T-cell (primary cell): ENCODE measurements around the gene CRBN. TPM values are rescaled to one million over a fixed set of nuclear protein-coding genes. Genes with fewer than 3 reads are reported as not detected.

Experiments used
- ATAC-seq, 4 experiments: fragments of 200-7000 bp in 3 of 4; fragments of 150-1000 bp in 1 of 4; cut with Tn5 transposase; replicated peaks in 1 of 4; 1 replicate in 3 of 4; 2 replicates in 1 of 4; pipeline ENCODE4 v1.10.0; 2021; ENCODE audit warnings: moderate library complexity in 3 of 4, mild to moderate bottlenecking in 2 of 4, moderate number of reproducible peaks in 1 of 4
- CTCF ChIA-PET, 2 donors: fragments of 300-600 bp; sonication (Branson Sonifier 250); formaldehyde crosslinking; loops; one replicate each; lab custom pipeline; 2022; ENCODE audit warnings: antibody characterized with exemption in 2 of 2; lab: Charles Lee
- POLR2A ChIA-PET, 2 donors: fragments of 300-600 bp; sonication (Branson Sonifier 250); formaldehyde crosslinking; loops; one replicate each; lab custom pipeline; 2022; ENCODE audit warnings: antibody characterized with exemption in 2 of 2; lab: Charles Lee
- DNase-seq, 35 experiments: peaks; one replicate each; pipeline versions ENCODE4 v3.0.0 to v3.0.0-alpha.2; 2013 to 2023
- H3K27ac ChIP-seq: one replicate; pipeline ENCODE4 v1.5.1; 2013; ENCODE audit warnings: low read length
- H3K27me3 ChIP-seq, 2 experiments: replicated peaks in 1 of 2; 1 replicate in 1 of 2; 2 replicates in 1 of 2; pipeline versions ENCODE4 v1.6.1 to v1.7.0; 2013; ENCODE audit warnings: low read length in 1 of 2, mixed read lengths in 1 of 2; ENCODE audit not compliant: control insufficient read depth in 2 of 2, insufficient read depth in 2 of 2; ENCODE audit errors: extremely low read depth in 1 of 2
- H3K36me3 ChIP-seq, 2 donors: 1 replicate in 1 of 2; 2 replicates in 1 of 2; pipeline versions ENCODE4 v1.6.1 to v1.7.0; 2013; ENCODE audit warnings: low read length in 1 of 2; ENCODE audit not compliant: control insufficient read depth in 2 of 2, insufficient read depth in 1 of 2; ENCODE audit errors: extremely low read depth in 1 of 2
- H3K4me1 ChIP-seq, 2 experiments: 1 replicate in 1 of 2; 2 replicates in 1 of 2; pipeline versions ENCODE4 v1.6.1 to v1.7.0; 2013; ENCODE audit warnings: low read length in 2 of 2, mixed read lengths in 1 of 2; ENCODE audit not compliant: insufficient read depth in 2 of 2, control insufficient read depth in 1 of 2; ENCODE audit errors: extremely low read depth in 1 of 2
- H3K4me3 ChIP-seq, 2 donors: 1 replicate in 1 of 2; 2 replicates in 1 of 2; pipeline versions ENCODE4 v1.5.1 to v1.7.0; 2013; ENCODE audit warnings: mild to moderate bottlenecking in 2 of 2, low read length in 1 of 2, moderate library complexity in 1 of 2; ENCODE audit not compliant: control insufficient read depth in 1 of 2; ENCODE audit errors: extremely low read depth in 1 of 2
- H3K9me3 ChIP-seq: 2 replicates; pipeline ENCODE4 v1.7.0; 2013
- H3K27ac Mint-ChIP-seq, 2 donors: one replicate each; pipeline ENCODE4 v1.8.0; 2020 to 2021; ENCODE audit warnings: mild to moderate bottlenecking in 2 of 2, mixed read lengths in 2 of 2
- H3K27me3 Mint-ChIP-seq, 2 donors: one replicate each; pipeline ENCODE4 v1.8.0; 2021 to 2022; ENCODE audit warnings: mixed read lengths in 2 of 2
- H3K36me3 Mint-ChIP-seq: one replicate; pipeline ENCODE4 v1.8.0; 2021; ENCODE audit warnings: mixed read lengths
- H3K4me1 Mint-ChIP-seq, 3 donors: one replicate each; pipeline ENCODE4 v1.8.0; 2020 to 2022; ENCODE audit warnings: mixed read lengths in 3 of 3, mild to moderate bottlenecking in 1 of 3
- H3K4me3 Mint-ChIP-seq, 3 donors: one replicate each; pipeline ENCODE4 v1.8.0; 2020 to 2022; ENCODE audit warnings: mild to moderate bottlenecking in 3 of 3, mixed read lengths in 3 of 3, moderate library complexity in 3 of 3
- H3K9me3 Mint-ChIP-seq, 3 donors: one replicate each; pipeline ENCODE4 v1.8.0; 2020 to 2022; ENCODE audit warnings: mixed read lengths in 3 of 3
- WGBS: methylation state at CpG from one replicate; pipeline ENCODE4 v1.1.5; 2013; ENCODE audit warnings: missing lambda C conversion rate; ENCODE audit not compliant: insufficient coverage; 5-methylcytosine and 5-hydroxymethylcytosine counted together
- total RNA-seq, 35 experiments: library from RNA in 6 of 35; stranded (reverse) in 6 of 35; fragments of 120-200 nt in 1 of 35; gene quantifications; one replicate each; pipeline versions ENCODE4 v1.2.1 to v1.2.4 and lab custom pipeline; 2013 to 2026

Gene CRBN
- total RNA-seq, 5 donors from 2014 or later (not counting 1 experiment from before 2014, with no cell fraction given) = 104 to 150 (median 117) TPM

- no peaks in the 10 kb centered on the region for H3K27me3 Mint-ChIP-seq
- H3K27ac ChIP-seq = no peak overlapping the region
- H3K27me3 ChIP-seq = no peaks in the 10 kb centered on the region
- POLR2A ChIA-PET = interaction anchor here in 1 of 2 donors (0.6 kb wide), 1 partner anchor 14 kb away, joined by 4 read pairs; the partner anchor contains the start of gene CRBN
- H3K9me3 Mint-ChIP-seq = no peaks in the 10 kb centered on the region
- H3K36me3 Mint-ChIP-seq = peaks cover 48% of the 10 kb centered on the region
- H3K4me3 ChIP-seq = no peak overlapping the region
- H3K4me1 Mint-ChIP-seq = peaks cover 69 to 79% (median 73%) of the 10 kb centered on the region in 3 donors
- ATAC-seq (no peak), DNase-seq (no peak)
- no CpG with 5 or more reads among the region's 3 CpGs for WGBS
- CTCF ChIA-PET = interaction anchor here in 1 of 2 donors (0.6 kb wide), 1 partner anchor 133 kb away, joined by 4 read pairs; no protein-coding TSS in a partner anchor
- no peak overlapping the region for H3K4me3 Mint-ChIP-seq
- peak overlapping the region; percentile 65 to 72 for H3K27ac Mint-ChIP-seq
- no peaks in the 10 kb centered on the region for H3K9me3 ChIP-seq
- peaks cover 3 to 12% of the 10 kb centered on the region in 2 experiments for H3K4me1 ChIP-seq
- H3K36me3 ChIP-seq = peaks cover 7 to 84% of the 10 kb centered on the region in 2 donors
Observed at GRCh38 chr3:3165241-3165640, 14.2 kb downstream of the CRBN start.

GRCh38 chr3:3160826-3161225 is 18.7 kb downstream of the CRBN start:
- H3K27me3 ChIP-seq = no peaks in the 10 kb centered on the region
- H3K36me3 Mint-ChIP-seq = peaks cover 51% of the 10 kb centered on the region
- H3K27ac ChIP-seq = no peak overlapping the region
- peaks cover 73 to 78% (median 75%) of the 10 kb centered on the region in 3 donors for H3K4me1 Mint-ChIP-seq
- WGBS = no CpG with 5 or more reads among the region's 2 CpGs
- ATAC-seq (no peak), DNase-seq (no peak)
- peaks cover 0 to 6% of the 10 kb centered on the region in 2 experiments for H3K4me1 ChIP-seq
- peaks cover 7 to 93% of the 10 kb centered on the region in 2 donors for H3K36me3 ChIP-seq
- ChIA-PET POLR2A (no interaction called here), CTCF (interaction anchor here in 1 of 2 donors (0.6 to 1.1 kb wide), 2 partner anchors 12 to 15 kb away, joined by 4 to 5 read pairs; no protein-coding TSS in a partner anchor)
- no peak overlapping the region for H3K4me3 ChIP-seq
- no peaks in the 10 kb centered on the region for H3K9me3 ChIP-seq
- no peaks in the 10 kb centered on the region for H3K27me3 Mint-ChIP-seq
- H3K4me3 Mint-ChIP-seq = no peak overlapping the region
- no peaks in the 10 kb centered on the region for H3K9me3 Mint-ChIP-seq
- peak overlapping the region; percentile 70 to 83 for H3K27ac Mint-ChIP-seq

- no peaks in the 10 kb centered on the region for H3K27me3 ChIP-seq
- H3K36me3 ChIP-seq = peaks cover 5 to 90% of the 10 kb centered on the region in 2 donors
- no peak overlapping the region for H3K4me3 ChIP-seq
- Mint-ChIP-seq H3K9me3 (no peaks in the 10 kb centered on the region), H3K4me1 (peaks cover 61 to 66% (median 62%) of the 10 kb centered on the region in 3 donors), H3K27ac (peak overlapping the region; percentile 71 to 74), H3K36me3 (peaks cover 47% of the 10 kb centered on the region), H3K27me3 (no peaks in the 10 kb centered on the region), H3K4me3 (no peak overlapping the region)
- no peak for ATAC-seq
- ChIA-PET CTCF (no interaction called here), POLR2A (no interaction called here)
- H3K4me1 ChIP-seq = peaks cover 0 to 6% of the 10 kb centered on the region in 2 experiments
- WGBS = 90% methylated on average over 2 of the region's 8 CpGs
- no peak for DNase-seq
- H3K27ac ChIP-seq = no peak overlapping the region
- no peaks in the 10 kb centered on the region for H3K9me3 ChIP-seq
Observed at GRCh38 chr3:3157484-3157883, 22.0 kb downstream of the CRBN start.

- ChIA-PET POLR2A (interaction anchor here in 1 of 2 donors (0.5 kb wide), 1 partner anchor 22 kb away, joined by 3 read pairs; no protein-coding TSS in a partner anchor), CTCF (interaction anchor here (0.8 to 2.1 kb wide), 3 partner anchors 11 to 16 kb away, joined by 3 to 8 read pairs (median 7); no protein-coding TSS in a partner anchor)
- Histone ChIP-seq H3K9me3 (no peaks in the 10 kb centered on the region), H3K36me3 (peaks cover 0 to 94% of the 10 kb centered on the region in 2 donors), H3K27ac (peak overlapping the region; percentile 4), H3K4me3 (no peak overlapping the region), H3K4me1 (peaks cover 0 to 6% of the 10 kb centered on the region in 2 experiments), H3K27me3 (no peaks in the 10 kb centered on the region)
- H3K9me3 Mint-ChIP-seq = no peaks in the 10 kb centered on the region
- H3K4me1 Mint-ChIP-seq = peaks cover 54 to 64% (median 63%) of the 10 kb centered on the region in 3 donors
- no peaks in the 10 kb centered on the region for H3K27me3 Mint-ChIP-seq
- peak overlapping the region; percentile 50 to 67 for H3K27ac Mint-ChIP-seq
- peaks cover 52% of the 10 kb centered on the region for H3K36me3 Mint-ChIP-seq
- DNase-seq = no peak
- H3K4me3 Mint-ChIP-seq = no peak overlapping the region
- 93% methylated on average over 2 of the region's 5 CpGs for WGBS
- no peak for ATAC-seq
Observed at GRCh38 chr3:3154879-3155610, 24.4 kb downstream of the CRBN start.

GRCh38 chr3:3151513-3151912 is 28.0 kb downstream of the CRBN start:
- H3K27ac Mint-ChIP-seq = peak overlapping the region; percentile 15 to 64

GRCh38 chr3:3149560-3149959 is 29.9 kb downstream of the CRBN start:
- Histone ChIP-seq H3K9me3 (no peaks in the 10 kb centered on the region), H3K27ac (peak overlapping the region; percentile 35), H3K4me1 (peaks cover 0 to 2% of the 10 kb centered on the region in 2 experiments), H3K4me3 (no peak overlapping the region), H3K27me3 (no peaks in the 10 kb centered on the region), H3K36me3 (peaks cover 0 to 85% of the 10 kb centered on the region in 2 donors)
- DNase-seq (no peak), ATAC-seq (no peak)
- peak overlapping the region; percentile 62 to 76 for H3K27ac Mint-ChIP-seq
- WGBS = no CpG with 5 or more reads among the region's 1 CpG
- H3K9me3 Mint-ChIP-seq = no peaks in the 10 kb centered on the region
- peaks cover 54% of the 10 kb centered on the region for H3K36me3 Mint-ChIP-seq
- no peak overlapping the region for H3K4me3 Mint-ChIP-seq
- CTCF ChIA-PET = no interaction called here
- peaks cover 21 to 42% (median 35%) of the 10 kb centered on the region in 3 donors for H3K4me1 Mint-ChIP-seq
- H3K27me3 Mint-ChIP-seq = no peaks in the 10 kb centered on the region
- POLR2A ChIA-PET = interaction anchor here in 1 of 2 donors (0.6 kb wide), 1 partner anchor 25 kb away, joined by 5 read pairs; no protein-coding TSS in a partner anchor

More at GRCh38 chr3:3151513-3151912, 28.0 kb downstream of the CRBN start:
- no CpG with 5 or more reads among the region's 1 CpG for WGBS
- no peaks in the 10 kb centered on the region for H3K9me3 ChIP-seq
- H3K27ac ChIP-seq = peak overlapping the region; percentile 60
- Mint-ChIP-seq H3K36me3 (peaks cover 46% of the 10 kb centered on the region), H3K4me1 (peaks cover 29 to 47% (median 41%) of the 10 kb centered on the region in 3 donors), H3K27me3 (no peaks in the 10 kb centered on the region), H3K9me3 (no peaks in the 10 kb centered on the region), H3K4me3 (no peak overlapping the region)
- no peak for DNase-seq
- peaks cover 0 to 89% of the 10 kb centered on the region in 2 donors for H3K36me3 ChIP-seq
- peaks cover 0 to 2% of the 10 kb centered on the region in 2 experiments for H3K4me1 ChIP-seq
- H3K27me3 ChIP-seq = no peaks in the 10 kb centered on the region
- ChIA-PET CTCF (interaction anchor here in 1 of 2 donors (0.6 to 1.7 kb wide), 3 partner anchors 19 to 389 kb away, joined by 4 to 8 read pairs (median 5); no protein-coding TSS in a partner anchor), POLR2A (no interaction called here)
- ATAC-seq = no peak
- no peak overlapping the region for H3K4me3 ChIP-seq
